H1 (cell line): Measurements from ENCODE around the gene THAP7.

Experiments
- BACH1 ChIP-seq: IDR thresholded peaks from 2 replicates; pipeline ENCODE4 v1.6.1; 2012; ENCODE audit warnings: low read length, improper control_type of control experiment
- KDM1A ChIP-seq: fragments of 200-600, 300-600 bp; sonication (generic); IDR thresholded peaks from 2 replicates; pipeline ENCODE4 v1.7.1; 2016; ENCODE audit warnings: mild to moderate bottlenecking, low read length, borderline replicate concordance

DNA sequence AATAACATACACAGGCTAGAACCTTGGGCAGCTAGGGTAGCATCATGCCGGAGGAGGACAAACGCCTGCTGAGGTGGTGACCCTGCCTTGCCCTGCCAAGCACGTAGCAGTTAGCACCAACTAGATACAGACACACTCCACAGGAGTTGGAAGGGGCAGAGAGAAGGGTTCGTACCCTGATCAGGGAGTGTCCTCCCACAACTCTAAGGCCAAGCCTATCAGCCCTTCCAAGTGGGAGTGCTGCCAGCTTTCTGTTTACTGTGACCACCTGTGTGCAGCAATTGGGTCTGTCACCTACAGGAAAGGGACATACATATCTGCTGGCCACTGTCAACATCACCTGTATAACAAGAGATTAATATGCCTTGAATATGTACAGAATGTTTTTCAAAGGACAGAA lies 1.9 kb upstream of the THAP7 start:
- TF ChIP-seq KDM1A (no peak), BACH1 (no peak)
